Aorta (tissue), 5 donors: ENCODE data around the gene HIPK2. TPM values are rescaled to one million over a fixed set of nuclear protein-coding genes. Genes with fewer than 3 reads are reported as not detected.

Source experiments
- ATAC-seq: fragments of 200-7000 bp; cut with Tn5 transposase; one replicate; pipeline ENCODE4 v1.9.1; 2022; ENCODE audit warnings: moderate library complexity; ENCODE audit not compliant: low FRiP score
- DNase-seq, 2 donors: peaks; one replicate each; pipeline ENCODE4 v3.0.0-alpha.2; 2020
- H3K27ac ChIP-seq, 2 donors: one replicate each; pipeline ENCODE4 v1.5.1; 2013; ENCODE audit warnings: low read length in 2 of 2, mild to moderate bottlenecking in 2 of 2, moderate library complexity in 2 of 2, control low read depth in 1 of 2, inconsistent platforms in 1 of 2, low read depth in 1 of 2
- H3K27me3 ChIP-seq, 2 donors: one replicate each; pipeline ENCODE4 v1.6.1; 2013; ENCODE audit warnings: control low read depth in 1 of 2, low read length in 1 of 2, mild to moderate bottlenecking in 1 of 2, moderate library complexity in 1 of 2; ENCODE audit not compliant: insufficient read depth in 2 of 2, control insufficient read depth in 1 of 2
- H3K36me3 ChIP-seq, 2 donors: one replicate each; pipeline ENCODE4 v1.6.1; 2013; ENCODE audit warnings: control low read depth in 1 of 2, low read length in 1 of 2, mild to moderate bottlenecking in 1 of 2; ENCODE audit not compliant: insufficient read depth in 2 of 2, control insufficient read depth in 1 of 2
- H3K4me1 ChIP-seq, 2 donors: one replicate each; pipeline ENCODE4 v1.6.1; 2013; ENCODE audit warnings: low read length in 2 of 2, control low read depth in 1 of 2, mild to moderate bottlenecking in 1 of 2, moderate library complexity in 1 of 2; ENCODE audit not compliant: insufficient read depth in 2 of 2, control insufficient read depth in 1 of 2
- H3K4me3 ChIP-seq, 2 donors: one replicate each; pipeline ENCODE4 v1.5.1; 2013; ENCODE audit warnings: low read length in 2 of 2, control low read depth in 1 of 2, mild to moderate bottlenecking in 1 of 2
- H3K9me3 ChIP-seq: one replicate; pipeline ENCODE4 v1.6.1; 2013; ENCODE audit warnings: mild to moderate bottlenecking, low read length; ENCODE audit not compliant: control insufficient read depth
- WGBS, 2 donors: extraction: QIAGEN DNeasy Blood & Tissue Kit; methylation state at CpG; one replicate each; pipeline ENCODE4 v1.1.7; 2013; 5-methylcytosine and 5-hydroxymethylcytosine counted together
- intact Hi-C, 2 donors: fragments of 100-400 bp; cut with DNase I; formaldehyde crosslinking; loops; one replicate each; pipeline versions ENCODE4 v1.14.2 to v1.15.0; 2022
- polyA plus RNA-seq, 2 donors: library from polyadenylated mRNA; stranded (reverse); fragments of 200-250 nt; gene quantifications; one replicate each; pipeline ENCODE4 v1.2.3, GENCODE V29; 2013
- total RNA-seq, 2 donors: library from RNA; stranded (reverse); fragmentation: NEBNext Ultra II Directional; extraction: Animal tissue kit (Norgen Biotek cat#: 25700); gene quantifications; one replicate each; pipeline ENCODE4 v1.2.1, GENCODE V29; 2021
- donor health status: healthy with polysubstance abuse.
- donor health status: Bipolar disorder and iron deficiency.
- donor health status: DM: no; HTN: no; CAD: no.
- donor health status: DM: no; HTN: no; CAD: no.
- donor health status: DM: yes; HTN: yes; CAD: no.

The HIPK2 gene
- total and polyA plus RNA-seq, 4 donors: 9.4 to 108 (median 23.9) TPM

DNA sequence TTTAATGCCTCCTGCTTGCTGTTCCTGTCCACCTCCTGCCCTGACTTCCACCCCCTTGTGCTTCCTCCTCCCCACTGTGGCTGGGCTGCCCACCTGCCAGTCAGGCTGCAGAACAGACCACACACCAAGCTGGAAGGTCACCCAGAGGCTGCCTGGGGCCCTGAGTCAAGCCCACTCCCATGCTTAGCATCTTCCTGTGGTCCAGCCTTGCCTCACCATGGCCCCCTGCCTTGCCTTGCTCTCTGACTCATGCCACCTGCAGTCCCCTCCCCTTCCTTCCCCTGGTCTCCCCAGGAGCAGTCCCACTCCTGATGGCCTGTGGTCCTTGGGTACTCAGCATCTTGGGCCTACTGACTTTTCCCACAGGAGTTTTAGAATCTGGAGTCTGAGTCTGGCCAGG, 252.0 kb downstream of the HIPK2 start:
- ATAC-seq: no peak

DNA sequence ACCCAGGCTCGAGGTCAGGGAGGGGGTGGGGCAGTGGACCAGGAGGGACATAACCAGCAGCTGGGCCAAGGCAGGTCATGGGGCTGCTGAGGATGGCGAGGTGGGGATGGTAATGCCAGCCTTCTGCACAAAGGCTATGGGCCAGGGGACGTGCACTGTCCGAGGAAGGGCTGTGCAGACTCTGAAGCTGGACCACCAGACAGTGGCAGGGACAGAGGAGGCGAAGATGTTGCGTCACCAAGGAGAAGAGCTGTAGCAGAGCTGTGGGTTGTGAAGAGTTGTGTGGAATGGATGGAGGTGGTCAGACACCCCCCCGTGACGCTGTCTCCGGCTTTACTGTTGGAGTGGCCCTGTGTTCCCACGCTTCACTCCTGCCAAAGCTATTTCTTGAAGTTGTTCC, 252.6 kb downstream of the HIPK2 start:
- Histone ChIP-seq H3K27me3 (no peaks in the 10 kb centered on the region), H3K9me3 (peaks cover 4% of the 10 kb centered on the region), H3K36me3 (no peaks in the 10 kb centered on the region), H3K4me3 (no peak overlapping the region), H3K27ac (no peak overlapping the region), H3K4me1 (no peaks in the 10 kb centered on the region)
- intact Hi-C loops: no loop called here
- ATAC-seq: no peak
- 95% methylated on average over 10 of the region's 10 CpGs for WGBS, 2 donors
- no peak for DNase-seq

More for the DNA sequence above, 252.0 kb downstream of the HIPK2 start:
- Histone ChIP-seq H3K9me3 (peaks cover 4% of the 10 kb centered on the region), H3K4me1 (no peaks in the 10 kb centered on the region), H3K4me3 (no peak overlapping the region), H3K27ac (no peak overlapping the region), H3K36me3 (no peaks in the 10 kb centered on the region), H3K27me3 (no peaks in the 10 kb centered on the region)
- intact Hi-C loops: no loop called here
- DNase-seq: no peak

DNA sequence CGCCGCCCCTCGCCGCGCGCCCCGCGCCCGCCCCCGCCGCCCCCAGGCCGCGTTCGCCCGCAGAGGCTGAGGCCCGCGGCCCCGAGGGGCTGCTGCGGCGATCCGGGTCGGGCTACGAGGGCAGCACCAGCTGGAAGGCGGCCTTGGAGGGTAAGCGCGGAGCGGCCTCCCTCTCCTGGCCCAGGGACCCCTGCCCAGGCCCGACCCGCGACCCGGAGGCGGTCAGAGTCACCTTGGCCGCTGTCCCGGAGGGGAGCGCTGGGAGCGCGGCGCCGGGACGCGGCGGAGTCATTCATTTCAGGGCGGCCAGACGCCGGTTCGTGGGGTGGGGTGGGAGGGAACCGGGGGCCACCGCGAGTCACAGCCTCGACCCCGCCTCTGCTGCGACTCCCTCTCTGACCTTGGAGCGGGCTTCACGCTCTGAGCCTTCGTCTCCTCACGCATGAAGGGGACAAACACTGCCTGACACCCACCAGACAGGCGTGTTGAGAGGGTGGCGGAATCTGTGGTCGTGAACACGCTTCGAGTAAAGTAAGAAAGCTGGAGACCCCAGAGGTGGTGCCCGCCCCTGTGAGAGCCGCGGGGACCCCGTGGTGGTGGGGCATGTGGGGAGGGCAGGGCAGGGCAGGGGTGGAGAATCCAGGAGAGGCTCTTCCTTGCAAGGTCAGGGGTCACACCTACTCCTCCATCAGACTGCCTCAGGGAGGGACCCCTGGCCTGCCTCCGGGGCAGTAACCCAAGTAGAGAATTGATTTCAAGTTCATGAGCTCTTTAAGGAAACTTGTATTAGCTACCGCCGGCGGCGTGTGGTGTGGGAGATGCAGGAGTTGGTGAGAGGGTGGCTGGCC, 253.6 kb downstream of the HIPK2 start:
- Histone ChIP-seq H3K36me3 (no peaks in the 10 kb centered on the region), H3K4me3 (no peak overlapping the region), H3K9me3 (peaks cover 4% of the 10 kb centered on the region), H3K4me1 (no peaks in the 10 kb centered on the region), H3K27me3 (no peaks in the 10 kb centered on the region), H3K27ac (no peak overlapping the region)
- intact Hi-C loops: no loop called here
- DNase-seq (no peak), ATAC-seq (no peak)
- WGBS, 2 donors: 24 to 48% methylated on average over 34 to 70 of the region's 70 CpGs

DNA sequence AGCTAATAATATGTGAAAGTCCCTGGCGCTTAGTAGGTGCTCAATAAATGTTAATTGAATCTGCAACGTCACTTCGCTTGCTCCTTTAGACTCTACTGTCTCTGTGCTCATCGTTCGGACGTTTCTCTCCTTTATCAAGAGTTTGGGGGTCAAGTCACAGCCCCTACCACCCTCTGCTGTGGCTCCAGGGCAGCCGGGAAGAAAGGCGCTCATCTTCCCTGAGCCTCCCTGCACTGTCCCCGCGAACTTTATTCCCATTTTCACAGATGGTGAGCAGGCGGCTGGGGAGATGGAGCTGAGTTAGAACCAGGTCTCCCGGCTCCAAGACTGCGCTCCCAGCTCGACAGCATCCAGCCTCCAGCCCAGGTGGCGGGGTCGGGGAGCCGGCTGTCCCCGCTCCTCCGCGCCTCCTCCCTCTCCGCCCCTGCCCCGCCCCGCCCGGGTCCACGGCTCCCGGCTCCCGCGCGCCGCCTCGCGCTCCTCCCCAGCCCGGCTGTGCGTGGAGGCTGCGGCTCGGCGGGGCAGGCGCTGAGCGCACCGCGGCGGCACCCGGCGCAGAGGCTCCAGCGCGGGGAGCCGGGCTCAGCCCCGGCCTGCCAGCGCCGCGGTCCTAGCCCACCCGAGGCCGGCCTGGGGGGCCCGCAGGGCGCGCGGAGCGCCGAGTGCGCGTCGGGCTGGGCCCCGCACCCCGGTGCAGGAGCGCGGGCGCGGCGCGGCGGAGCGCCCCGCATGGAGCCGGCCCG, 254.4 kb downstream of the HIPK2 start, which contains the start of gene CLEC2L:
CLEC2L (plus strand) TSS at position 487 of the 743 bp plus-strand sequence; CDS start at position 730, 243 bp downstream.
- whole genome bisulfite sequencing, 2 donors: 2% methylated on average over 46 to 75 of the region's 75 CpGs

DNA sequence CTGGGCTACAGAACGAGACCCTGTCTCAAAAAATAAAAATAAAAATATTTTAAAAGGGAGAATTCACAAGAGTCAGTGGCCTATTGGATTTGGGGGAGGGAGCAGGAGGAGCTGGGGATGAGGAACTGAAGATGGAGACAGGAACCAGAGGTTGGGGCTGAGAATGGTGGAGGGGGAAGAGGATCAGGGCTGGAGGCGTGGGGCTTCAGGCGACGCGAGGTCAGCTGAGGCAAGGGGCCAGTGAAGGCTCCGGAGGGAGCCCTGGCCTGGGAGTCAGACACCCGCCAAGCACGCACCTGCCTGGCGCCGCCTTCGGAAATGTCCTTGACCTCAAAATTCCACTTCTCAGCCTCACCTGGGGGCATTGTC, 255.0 kb downstream of the HIPK2 start:
- WGBS, 2 donors: 18 to 30% methylated on average over 11 of the region's 11 CpGs
- H3K36me3 ChIP-seq: no peaks in the 10 kb centered on the region
- H3K4me1 ChIP-seq: no peaks in the 10 kb centered on the region
- no peak overlapping the region for H3K4me3 ChIP-seq
- ATAC-seq (no peak), DNase-seq (no peak)
- H3K27ac ChIP-seq: no peak overlapping the region
- intact Hi-C loops: no loop called here
- H3K9me3 ChIP-seq: peaks cover 4% of the 10 kb centered on the region
- no peaks in the 10 kb centered on the region for H3K27me3 ChIP-seq

More for the DNA sequence above, 254.4 kb downstream of the HIPK2 start, which contains the start of gene CLEC2L:
- H3K27ac ChIP-seq: no peak within 1 kb of the TSS
- H3K4me1 ChIP-seq: no peaks in the 10 kb centered on the region
- H3K4me3 ChIP-seq: no peak within 1 kb of the TSS
- H3K27me3 ChIP-seq: no peaks in the 10 kb centered on the region
- intact Hi-C loops: no loop called here
- peaks cover 4% of the 10 kb centered on the region for H3K9me3 ChIP-seq
- ATAC-seq: no peak
- no peaks in the 10 kb centered on the region for H3K36me3 ChIP-seq
- DNase-seq: no peak

DNA sequence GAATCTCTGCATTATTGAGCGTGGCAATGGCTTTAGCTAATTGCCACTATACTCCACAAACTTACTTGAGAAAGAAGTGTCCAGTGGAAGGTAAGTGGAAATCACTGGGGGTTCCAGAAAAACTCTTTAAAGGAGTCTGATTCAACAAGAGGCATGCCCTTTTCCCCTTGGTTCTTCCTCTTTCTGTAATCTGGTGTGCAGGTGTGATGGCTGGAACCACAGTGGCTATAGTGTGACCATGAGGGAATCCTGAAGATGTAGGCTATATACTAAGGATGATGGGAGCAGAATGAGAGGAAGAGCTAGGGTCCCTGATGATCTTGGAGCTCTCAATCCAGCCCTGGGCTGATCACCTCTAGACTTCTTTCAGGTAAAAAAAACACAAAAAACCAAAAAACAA, 256.4 kb downstream of the HIPK2 start:
- no peak overlapping the region for H3K4me3 ChIP-seq
- peaks cover 4% of the 10 kb centered on the region for H3K9me3 ChIP-seq
- no peaks in the 10 kb centered on the region for H3K4me1 ChIP-seq
- ATAC-seq (no peak), DNase-seq (no peak)
- H3K27ac ChIP-seq: no peak overlapping the region
- H3K36me3 ChIP-seq: no peaks in the 10 kb centered on the region
- intact Hi-C loops: no loop called here
- no peaks in the 10 kb centered on the region for H3K27me3 ChIP-seq
- WGBS, 2 donors: 96 to 100% methylated on average over 1 of the region's 1 CpG

DNA sequence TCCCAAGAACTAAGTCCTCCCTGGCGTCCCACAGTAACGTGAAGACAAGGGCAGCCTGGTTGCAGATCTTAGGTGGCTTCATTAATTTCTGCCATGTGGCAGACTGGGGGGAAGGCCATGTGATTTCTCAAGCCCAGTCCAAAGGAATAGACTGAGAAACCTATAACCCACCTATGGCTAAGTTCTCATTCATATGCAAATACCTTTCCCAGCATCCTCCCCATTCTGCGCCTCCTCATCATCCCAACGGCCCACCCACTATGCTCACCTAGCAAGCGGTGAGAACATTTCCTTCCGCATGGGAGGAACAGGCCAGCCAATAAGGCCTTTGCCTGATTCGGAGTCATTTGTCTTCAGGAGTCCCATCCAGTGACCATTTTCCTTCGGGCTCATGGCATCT, 262.5 kb downstream of the HIPK2 start:
- DNase-seq (no peak), ATAC-seq (no peak)
- Histone ChIP-seq H3K4me3 (no peak overlapping the region), H3K27ac (no peak overlapping the region), H3K9me3 (no peaks in the 10 kb centered on the region), H3K4me1 (no peaks in the 10 kb centered on the region), H3K36me3 (no peaks in the 10 kb centered on the region), H3K27me3 (no peaks in the 10 kb centered on the region)
- intact Hi-C loops: no loop called here
- WGBS, 2 donors: 87 to 88% methylated on average over 8 of the region's 8 CpGs
